Cerebellar nuclear complex (tissue), 1 donor: ENCODE data around the gene IRF8.
"Not testable (repeated sequence)": the region's sequence is repeated elsewhere in the genome, so short reads cannot be mapped to it uniquely, and the experiment has no call there.

Experiments used
- DNase-seq, 2 experiments: peaks; one replicate each; lab custom pipeline; 2025; lab: John Stamatoyannopoulos, UW

IRF8 gene

DNA sequence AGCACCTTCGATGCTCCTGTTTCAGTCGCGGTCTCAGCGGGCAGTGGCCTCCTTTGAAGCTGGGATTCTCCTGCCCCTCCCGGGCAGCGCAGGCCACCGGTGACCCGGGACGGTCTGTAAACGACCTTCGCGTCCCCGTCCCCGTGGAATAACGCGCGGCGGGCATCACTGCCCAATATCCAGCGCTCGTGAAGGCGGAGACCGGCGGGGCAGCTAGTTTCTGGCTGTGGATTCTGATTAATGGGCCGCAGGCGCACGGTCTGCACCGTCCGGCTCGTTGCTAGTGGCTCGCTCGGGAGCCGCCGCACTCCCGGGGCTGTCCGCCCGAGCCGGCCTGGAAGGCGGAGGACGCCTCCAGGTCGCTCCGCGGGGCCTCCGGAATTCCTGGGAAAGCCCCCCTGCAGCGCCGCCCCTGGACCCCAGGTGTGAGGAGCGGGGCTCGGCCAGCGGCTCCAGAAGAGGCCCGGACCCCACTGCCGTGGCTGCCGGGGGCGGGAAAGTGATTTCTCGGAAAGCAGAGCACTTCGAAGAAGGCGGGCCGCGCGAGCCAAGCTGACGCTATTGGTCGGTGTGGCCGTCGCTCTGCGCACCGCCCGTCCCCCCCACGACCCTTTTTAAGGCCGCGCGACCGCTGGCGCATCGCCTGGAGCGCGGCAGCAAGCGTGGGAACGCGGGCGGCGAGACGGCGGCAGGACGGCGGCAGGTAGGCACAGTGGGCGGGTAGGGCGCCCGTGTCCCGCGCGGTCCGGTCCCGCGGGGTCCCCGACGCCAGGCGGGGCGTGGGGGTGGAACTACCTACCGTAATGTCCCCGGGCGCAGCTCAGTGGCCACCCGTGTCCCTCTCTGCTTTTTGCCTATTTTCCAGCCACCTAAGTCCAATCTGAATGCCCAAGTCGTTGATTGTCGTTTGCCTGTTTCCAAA is at the start of gene IRF8:
Gene IRF8, plus strand, starts transcription at position 642 of the 922 bp plus-strand sequence. CDS start 3,854 bp downstream, outside the sequence.
- no peak for DNase-seq

DNA sequence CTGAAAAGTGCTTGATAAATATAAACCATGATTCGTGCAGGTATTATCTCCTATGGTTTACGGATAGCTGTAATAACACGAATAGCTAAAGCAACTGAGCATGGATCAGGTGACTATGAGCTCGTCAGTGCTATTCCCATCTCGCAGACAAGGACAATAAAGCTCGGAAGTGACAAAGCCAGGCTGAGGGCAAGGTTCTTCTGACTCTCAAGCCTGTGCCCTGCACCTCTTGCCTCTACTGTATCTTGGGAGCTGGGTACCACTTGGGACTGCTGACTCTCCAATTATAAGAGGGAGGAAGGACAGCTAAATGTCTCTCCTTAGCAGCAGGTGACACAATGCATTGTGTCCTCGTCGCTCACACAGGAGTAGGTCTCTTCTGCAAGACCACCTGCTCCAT is 49.6 kb upstream of the IRF8 start:
- no peak for DNase-seq

GRCh38 chr16:85850344-85850880 is 48.5 kb upstream of the IRF8 start:
- DNase-seq = no peak

- DNase-seq = no peak
Observed at GRCh38 chr16:85851034-85851785, 47.8 kb upstream of the IRF8 start.

DNA sequence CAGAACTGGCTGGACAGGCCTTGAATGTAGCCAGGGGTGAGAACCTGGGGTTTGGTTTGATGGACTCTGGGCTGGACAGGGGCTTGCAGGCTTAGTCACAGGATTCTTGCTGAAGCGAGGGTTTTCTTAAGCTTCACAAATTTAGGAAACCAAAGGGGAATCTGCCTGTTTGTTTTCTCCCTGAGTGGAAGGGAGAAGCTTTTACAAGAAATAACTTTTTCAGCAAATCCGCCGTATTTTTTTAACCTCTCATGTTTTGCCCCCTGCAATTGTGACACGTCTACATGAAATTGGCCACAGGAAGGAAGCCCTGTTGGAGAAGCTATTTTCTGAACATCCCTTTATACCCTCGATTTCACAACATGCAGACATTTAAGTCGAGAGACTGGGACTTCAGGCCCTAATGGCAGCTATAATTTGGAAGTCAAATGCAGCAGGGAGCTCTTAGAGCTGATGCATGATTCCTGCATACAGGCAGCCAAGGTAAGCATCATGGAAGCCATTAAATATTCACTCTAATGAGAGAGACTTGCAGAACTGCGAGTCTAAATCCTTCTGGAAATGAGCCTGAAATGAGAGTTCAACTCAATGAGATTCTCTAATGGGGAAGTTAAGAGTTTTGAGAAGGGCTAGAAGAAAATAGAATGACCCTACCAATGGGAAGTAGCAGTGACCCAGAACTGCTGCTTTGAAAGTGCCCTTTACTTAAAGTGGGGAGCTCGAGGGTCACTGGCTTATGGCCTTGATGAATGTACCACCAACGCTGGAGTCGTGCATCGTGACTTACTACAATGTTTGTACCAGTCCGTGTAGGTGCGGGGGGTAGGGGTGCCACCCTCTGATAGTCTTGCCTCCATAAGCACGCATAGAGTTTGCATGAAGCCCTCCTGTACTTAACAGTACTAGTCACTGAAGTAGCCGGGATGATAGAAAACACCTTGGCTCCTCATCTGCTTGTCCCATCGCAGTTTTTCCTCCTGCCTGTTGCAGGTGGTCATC is 45.1 kb upstream of the IRF8 start:
- DNase-seq = no peak

DNA sequence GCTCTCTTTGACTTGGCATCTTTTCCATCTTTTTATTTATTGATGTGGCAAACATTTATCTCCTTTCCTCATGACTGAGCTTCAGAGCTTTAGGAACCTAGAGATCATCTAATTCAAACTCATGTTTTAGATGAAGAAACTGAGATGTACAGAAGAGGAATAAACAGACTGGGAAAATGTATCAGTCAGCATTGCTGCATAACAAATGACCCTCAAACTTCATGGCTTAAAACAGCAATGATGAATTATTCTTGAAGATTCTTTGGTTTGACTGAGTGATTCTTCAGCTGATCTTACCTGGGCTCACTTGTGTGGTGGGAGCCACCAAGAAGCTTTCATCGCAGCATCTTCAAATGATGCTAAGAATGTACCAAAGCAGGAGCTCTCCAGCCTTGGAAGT is 44.0 kb upstream of the IRF8 start:
- no peak for DNase-seq

DNA sequence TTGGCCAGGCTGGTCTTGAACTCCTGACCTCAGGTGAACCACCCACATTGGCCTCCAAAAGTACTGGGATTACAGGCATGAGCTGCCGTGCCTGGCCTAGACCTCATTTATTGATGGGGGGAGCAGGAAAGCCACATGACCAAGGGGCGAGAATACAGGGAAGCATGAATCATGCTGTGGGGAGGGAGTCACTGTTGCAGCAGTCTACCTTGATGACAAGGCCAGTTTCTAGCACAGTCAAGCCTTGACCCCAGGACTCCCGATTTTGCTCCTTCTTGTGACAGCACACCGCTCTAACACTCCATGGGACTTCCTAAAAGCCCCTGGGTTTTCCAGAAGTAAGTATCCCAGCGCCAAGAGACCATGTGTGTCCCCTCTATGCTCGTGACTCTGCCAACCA is 42.9 kb upstream of the IRF8 start:
- DNase-seq = no peak

GRCh38 chr16:85856585-85856984 is 42.4 kb upstream of the IRF8 start:
- DNase-seq = no peak

GRCh38 chr16:85857406-85857805 is 41.6 kb upstream of the IRF8 start:
- no peak for DNase-seq

GRCh38 chr16:85858571-85858970 is 40.4 kb upstream of the IRF8 start:
- DNase-seq = not testable (repeated sequence)

- DNase-seq = no peak
Observed at GRCh38 chr16:85858984-85859817, 39.8 kb upstream of the IRF8 start.

GRCh38 chr16:85859818-85860125 is 39.2 kb upstream of the IRF8 start:
- no peak for DNase-seq

DNA sequence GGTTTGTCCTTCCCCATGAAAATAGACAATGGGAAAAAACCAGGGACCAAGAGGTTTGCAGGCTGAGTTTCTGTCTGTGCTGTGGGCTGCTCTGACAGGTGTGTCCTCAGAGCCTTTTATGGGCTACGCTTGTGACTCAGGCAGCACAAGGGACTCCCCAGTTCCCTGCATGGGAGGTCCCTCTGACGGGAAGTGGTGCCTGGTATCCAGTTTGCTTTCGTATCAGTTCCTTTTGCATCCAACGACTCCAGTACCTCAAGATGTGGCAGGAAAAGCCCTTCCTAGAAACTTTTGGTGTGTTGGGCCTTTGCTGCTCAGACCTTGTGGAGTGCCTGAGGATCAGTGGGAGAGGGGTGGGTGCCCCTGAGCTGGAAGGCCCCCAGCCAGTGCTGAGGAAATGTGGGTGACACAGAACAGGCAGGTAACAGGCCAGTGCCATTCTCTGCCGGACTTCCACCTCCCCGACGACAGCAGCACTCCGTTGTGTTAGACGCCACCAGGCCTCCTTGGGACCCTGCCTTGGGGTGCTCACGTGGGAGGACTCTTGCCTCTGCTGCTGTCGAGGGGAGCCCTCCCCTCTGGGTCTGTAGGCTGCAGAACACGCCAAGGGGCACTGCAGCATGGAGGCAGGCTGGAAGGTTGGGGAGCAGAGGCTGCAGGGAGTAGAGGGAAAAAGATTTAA is 38.4 kb upstream of the IRF8 start:
- DNase-seq = no peak

DNA sequence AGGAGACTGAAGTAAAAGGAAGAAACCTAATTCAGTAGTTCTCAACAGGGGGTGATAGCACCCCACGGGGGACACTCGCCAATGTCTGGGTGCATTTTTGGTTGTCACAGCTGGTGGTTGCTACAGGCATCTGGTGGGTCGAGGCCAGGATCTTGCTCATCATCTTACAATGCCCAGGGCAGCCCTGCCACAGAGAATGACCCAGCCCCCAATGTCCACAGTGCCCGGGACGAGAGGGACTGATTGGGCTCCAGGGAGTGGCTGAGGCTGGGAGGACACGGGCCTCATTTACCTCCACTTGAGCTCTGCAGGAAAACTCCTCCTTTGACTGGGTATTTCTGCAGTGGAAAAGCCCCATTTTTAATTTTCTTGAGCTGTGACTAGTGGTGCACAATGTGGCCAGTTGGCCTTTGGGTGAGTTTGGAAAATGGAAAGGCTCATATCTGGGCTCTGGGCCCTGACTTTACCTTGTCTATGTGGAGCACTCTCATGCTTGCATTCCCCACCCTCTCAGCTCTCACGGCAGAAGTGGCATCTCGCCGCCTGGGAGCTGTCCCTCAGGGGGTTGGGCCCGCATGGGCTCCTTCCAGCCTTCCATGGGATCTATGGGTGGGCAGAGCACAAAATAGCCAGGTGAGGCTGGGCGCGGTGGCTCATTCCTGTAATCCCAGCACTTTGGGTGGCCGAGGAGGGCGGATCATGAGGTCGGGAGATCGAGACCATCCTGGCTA is 37.7 kb upstream of the IRF8 start:
- no peak for DNase-seq

DNA sequence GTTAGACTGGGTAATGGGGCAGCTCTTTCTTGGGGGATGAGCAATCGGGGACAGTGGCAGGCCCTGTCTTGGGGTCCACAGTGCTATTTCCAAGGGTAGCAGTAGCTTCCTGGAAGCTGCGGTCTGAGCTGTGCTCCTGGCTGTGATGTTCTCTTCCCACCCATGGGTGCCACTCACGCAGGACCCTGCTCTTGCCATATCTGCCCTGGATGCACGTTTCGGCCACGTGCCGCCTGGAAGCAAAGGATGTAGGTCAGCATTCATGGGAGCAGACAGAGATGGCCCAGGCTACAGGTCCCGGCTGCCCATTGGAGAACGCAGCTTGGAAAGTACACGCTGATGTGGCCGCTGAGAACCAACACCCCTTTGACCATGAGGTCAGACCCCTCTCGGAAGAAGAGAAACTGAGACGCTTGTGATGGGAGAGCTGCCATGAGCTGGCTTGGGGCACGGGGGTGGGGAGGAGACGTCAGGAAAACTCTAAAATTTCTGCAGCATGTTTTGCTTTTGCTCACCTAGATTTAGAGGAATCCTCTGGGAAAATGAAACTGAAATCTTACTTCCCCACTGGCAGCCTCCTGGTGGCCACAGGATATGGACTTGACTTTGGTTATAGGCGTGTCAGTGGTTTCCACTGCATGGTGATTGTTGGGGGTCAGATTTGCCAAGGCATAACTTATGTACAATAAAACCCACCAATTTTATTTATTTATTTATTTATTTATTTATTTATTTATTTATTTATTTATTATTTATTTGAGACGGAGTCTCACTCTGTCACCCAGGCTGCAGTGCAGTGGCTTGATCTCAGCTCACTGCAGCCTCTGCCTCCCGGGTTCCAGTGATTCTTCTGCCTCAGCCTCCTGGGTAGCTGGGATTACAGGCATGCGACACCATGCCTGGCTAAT is 36.2 kb upstream of the IRF8 start:
- no peak for DNase-seq

DNA sequence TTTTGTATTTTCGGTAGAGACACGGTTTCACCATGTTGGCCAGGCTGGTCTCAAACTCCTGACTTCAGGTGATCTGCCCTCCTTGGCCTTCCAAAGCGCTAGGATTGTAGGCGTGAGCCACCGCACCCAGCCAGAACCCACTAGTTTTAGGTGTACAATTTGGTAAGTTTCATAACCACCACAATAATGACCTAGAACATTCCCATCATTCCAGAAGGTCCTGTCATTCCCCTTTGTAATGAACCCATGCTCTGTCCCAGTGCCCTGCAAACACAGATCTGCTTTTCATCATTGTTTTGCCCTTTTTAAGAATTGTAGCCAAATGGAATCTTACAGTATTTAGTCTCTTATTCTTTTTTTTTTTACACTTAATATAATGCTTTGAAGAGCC is 35.6 kb upstream of the IRF8 start:
- DNase-seq = no peak

- no peak for DNase-seq
Observed at GRCh38 chr16:85864965-85865364, 34.0 kb upstream of the IRF8 start.

DNA sequence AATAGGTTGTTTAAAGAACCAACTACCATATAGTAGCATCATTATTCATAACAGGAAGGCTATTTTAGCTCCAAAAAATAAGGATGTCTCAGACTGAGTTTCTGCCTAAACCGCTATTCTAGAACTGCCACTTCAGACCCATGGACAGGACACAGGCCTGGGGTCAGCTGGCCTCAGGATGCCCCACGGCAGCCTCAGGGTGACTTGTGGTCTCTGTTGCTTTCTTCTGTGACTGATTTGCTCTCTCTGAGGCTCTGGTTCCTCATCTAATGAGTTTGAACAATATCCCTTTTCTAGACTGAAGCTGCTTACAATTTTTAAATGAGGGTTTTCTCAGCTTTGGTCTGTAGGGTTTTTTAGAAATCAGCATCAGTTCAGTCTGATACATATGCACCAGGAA is 31.8 kb upstream of the IRF8 start:
- DNase-seq = no peak

GRCh38 chr16:85868495-85868894 is 30.5 kb upstream of the IRF8 start:
- DNase-seq = no peak
